Activated CD4-positive, alpha-beta memory T cell treated with anti-CD3 and anti-CD28 coated beads for 36 hours (primary cell): Measurements from ENCODE around the gene PEAR1. TPM values are rescaled to one million over a fixed set of nuclear protein-coding genes. Genes with fewer than 3 reads are reported as not detected.

Experiments used
- CTCF ChIA-PET: fragments of 350-600 bp; sonication (Branson Sonifier 250); formaldehyde crosslinking; loops from one replicate; lab custom pipeline; 2021; ENCODE audit warnings: antibody characterized with exemption, inconsistent platforms; lab: Charles Lee
- POLR2A ChIA-PET: fragments of 350-600 bp; sonication (Branson Sonifier 250); formaldehyde crosslinking; loops from one replicate; lab custom pipeline; 2021; ENCODE audit warnings: antibody characterized with exemption; lab: Charles Lee
- DNase-seq: peaks from one replicate; pipeline ENCODE4 v3.0.0-alpha.2; 2020
- H3K27ac Mint-ChIP-seq: one replicate; pipeline ENCODE4 v1.8.0; 2021; ENCODE audit warnings: mixed read lengths
- H3K27me3 Mint-ChIP-seq: one replicate; pipeline ENCODE4 v1.8.0; 2021; ENCODE audit warnings: mixed read lengths
- H3K36me3 Mint-ChIP-seq: one replicate; pipeline ENCODE4 v1.8.0; 2021; ENCODE audit warnings: mixed read lengths
- H3K4me1 Mint-ChIP-seq: one replicate; pipeline ENCODE4 v1.8.0; 2021; ENCODE audit warnings: low read depth, mixed read lengths
- H3K4me3 Mint-ChIP-seq: one replicate; pipeline ENCODE4 v1.8.0; 2021; ENCODE audit warnings: mild to moderate bottlenecking, mixed read lengths
- H3K9me3 Mint-ChIP-seq: one replicate; pipeline ENCODE4 v1.8.0; 2021; ENCODE audit warnings: mixed read lengths
- intact Hi-C: fragments of 100-400 bp; cut with micrococcal nuclease; formaldehyde crosslinking; loops from one replicate; pipeline ENCODE4 v1.15.1; 2023
- total RNA-seq, 2 experiments: library from RNA; stranded (reverse); gene quantifications; one replicate each; pipeline ENCODE4 v1.2.3, GENCODE V29; 2021

Gene PEAR1
- total RNA-seq, 2 experiments from 2014 or later = not detected

- H3K36me3 Mint-ChIP-seq = no peaks in the 10 kb centered on the region
- CTCF ChIA-PET = interaction anchor here (7.3 kb wide), 1 partner anchor 28 kb away, joined by 132 read pairs; the partner anchor contains the start of gene LRRC71
- H3K27ac Mint-ChIP-seq = no peak overlapping the region
- POLR2A ChIA-PET = no interaction called here
- no peak for DNase-seq
- H3K4me1 Mint-ChIP-seq = peaks cover 13% of the 10 kb centered on the region
- intact Hi-C loops = loop anchor here (10.0 kb wide), 1 partner anchor 211 kb away; no protein-coding TSS in a partner anchor
- no peak overlapping the region for H3K4me3 Mint-ChIP-seq
- no peaks in the 10 kb centered on the region for H3K9me3 Mint-ChIP-seq
- H3K27me3 Mint-ChIP-seq = peaks cover 51% of the 10 kb centered on the region
Measured at GRCh38 chr1:156895927-156896326, 2.4 kb downstream of the PEAR1 start.

GRCh38 chr1:156896490-156897033 lies 3.0 kb downstream of the PEAR1 start:
- intact Hi-C loops = loop anchor here (10.0 kb wide), 1 partner anchor 212 kb away; no protein-coding TSS in a partner anchor
- DNase-seq = no peak
- Mint-ChIP-seq H3K4me3 (no peak overlapping the region), H3K36me3 (no peaks in the 10 kb centered on the region), H3K27ac (no peak overlapping the region), H3K4me1 (peaks cover 13% of the 10 kb centered on the region), H3K9me3 (no peaks in the 10 kb centered on the region), H3K27me3 (peaks cover 45% of the 10 kb centered on the region)
- ChIA-PET POLR2A (no interaction called here), CTCF (interaction anchor here (0.8 to 0.9 kb wide), 2 partner anchors 17 to 31 kb away, joined by 3 read pairs; no protein-coding TSS in a partner anchor)

DNA sequence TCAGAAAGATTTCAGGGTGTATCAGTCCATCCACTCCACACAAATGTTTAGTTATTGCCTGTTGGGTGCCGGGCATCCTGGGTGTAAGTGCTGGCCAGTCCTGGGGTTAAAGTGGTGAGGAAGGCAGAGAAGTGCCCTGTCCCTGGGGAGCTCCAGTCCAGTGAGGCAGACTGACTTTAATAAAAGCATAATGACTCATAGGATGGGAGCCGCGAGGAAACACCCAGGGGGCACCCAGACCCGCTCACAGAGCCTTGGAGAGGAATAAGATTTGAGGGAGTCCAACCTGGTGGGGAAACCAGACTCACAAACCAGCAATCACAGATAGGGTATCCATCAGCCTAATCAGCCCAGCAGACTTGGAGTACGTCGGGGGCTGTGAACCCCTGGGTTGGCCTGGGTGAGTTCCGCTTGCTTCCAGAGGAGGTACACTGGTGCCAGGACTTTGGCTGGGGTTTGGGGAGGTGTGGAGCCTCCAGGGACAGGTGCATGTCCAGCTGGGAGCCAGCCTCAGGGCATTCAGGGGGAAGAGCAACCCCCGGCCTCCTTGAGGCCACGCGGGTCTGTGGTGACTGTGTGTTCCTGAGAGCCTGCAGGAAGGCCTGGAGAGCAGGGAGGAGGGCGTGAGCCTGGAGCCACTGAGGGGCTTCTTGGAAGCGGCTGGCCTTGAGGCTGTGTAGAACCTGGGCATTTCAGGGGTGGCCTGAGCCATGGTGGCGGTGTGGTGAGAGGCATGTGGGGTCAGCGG lies 3.7 kb downstream of the PEAR1 start:
- H3K4me1 Mint-ChIP-seq = peaks cover 6% of the 10 kb centered on the region
- no peak overlapping the region for H3K4me3 Mint-ChIP-seq
- intact Hi-C loops = loop anchor here (10.0 kb wide), 1 partner anchor 212 kb away; no protein-coding TSS in a partner anchor
- no peak overlapping the region for H3K27ac Mint-ChIP-seq
- H3K9me3 Mint-ChIP-seq = no peaks in the 10 kb centered on the region
- H3K27me3 Mint-ChIP-seq = peaks cover 41% of the 10 kb centered on the region
- ChIA-PET POLR2A (no interaction called here), CTCF (interaction anchor here (0.8 to 1.9 kb wide), 4 partner anchors 8 to 31 kb away, joined by 3 to 9 read pairs (median 3); no protein-coding TSS in a partner anchor)
- no peaks in the 10 kb centered on the region for H3K36me3 Mint-ChIP-seq
- no peak for DNase-seq

- H3K27ac Mint-ChIP-seq = no peak overlapping the region
- CTCF ChIA-PET = interaction anchor here (1.0 to 1.9 kb wide), 6 partner anchors 8 to 101 kb away, joined by 3 to 9 read pairs (median 4); no protein-coding TSS in a partner anchor
- H3K4me3 Mint-ChIP-seq = no peak overlapping the region
- H3K27me3 Mint-ChIP-seq = peaks cover 37% of the 10 kb centered on the region
- no peak for DNase-seq
- H3K9me3 Mint-ChIP-seq = no peaks in the 10 kb centered on the region
- intact Hi-C loops = loop anchor here (10.0 kb wide), 1 partner anchor 213 kb away; no protein-coding TSS in a partner anchor
- no peaks in the 10 kb centered on the region for H3K36me3 Mint-ChIP-seq
- POLR2A ChIA-PET = no interaction called here
- peaks cover 4% of the 10 kb centered on the region for H3K4me1 Mint-ChIP-seq
Measured at GRCh38 chr1:156898161-156898566, 4.6 kb downstream of the PEAR1 start.

DNA sequence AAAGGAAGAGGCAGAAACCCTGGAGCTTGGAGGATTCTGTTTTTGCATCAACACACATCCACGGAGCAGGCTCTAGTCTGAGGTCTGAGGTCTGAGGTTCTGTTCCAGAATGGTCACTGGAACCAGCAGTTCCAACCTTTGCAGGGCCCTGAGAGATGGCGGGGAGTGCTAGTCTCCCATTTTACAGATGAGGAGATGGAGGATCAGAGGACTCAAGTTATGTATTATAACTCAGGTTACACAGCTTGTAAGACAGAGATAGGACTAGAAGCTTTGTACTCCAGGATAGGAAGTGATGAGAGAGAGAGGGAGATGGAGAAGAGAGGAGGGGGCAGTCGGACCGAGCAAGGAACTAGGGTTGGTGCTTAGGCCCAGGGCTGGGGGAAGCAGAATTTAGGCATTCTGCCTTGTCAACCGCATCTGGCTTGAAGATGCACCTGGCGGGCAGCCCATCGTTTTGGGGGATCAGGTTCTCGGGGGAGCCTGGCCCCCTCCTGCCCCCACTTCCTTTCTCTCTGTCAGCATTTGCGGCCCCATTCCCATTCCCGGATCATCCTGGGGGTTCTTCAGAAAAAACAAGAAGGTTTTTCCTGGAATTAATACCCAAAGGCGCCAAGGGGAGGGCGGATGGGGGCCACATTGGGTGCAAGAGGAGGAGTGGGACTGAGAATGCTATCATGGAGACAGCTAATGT lies 5.6 kb downstream of the PEAR1 start:
- H3K36me3 Mint-ChIP-seq = no peaks in the 10 kb centered on the region
- POLR2A ChIA-PET = interaction anchor here (1.0 kb wide), 1 partner anchor 14 kb away, joined by 3 read pairs; no protein-coding TSS in a partner anchor
- H3K4me1 Mint-ChIP-seq = peaks cover 2% of the 10 kb centered on the region
- CTCF ChIA-PET = interaction anchor here (1.1 to 1.9 kb wide), 7 partner anchors 9 to 102 kb away, joined by 3 to 9 read pairs (median 3); no protein-coding TSS in a partner anchor
- no peak overlapping the region for H3K4me3 Mint-ChIP-seq
- H3K27ac Mint-ChIP-seq = no peak overlapping the region
- no peak for DNase-seq
- H3K27me3 Mint-ChIP-seq = peaks cover 32% of the 10 kb centered on the region
- H3K9me3 Mint-ChIP-seq = no peaks in the 10 kb centered on the region
- intact Hi-C loops = loop anchor here (10.0 kb wide), 1 partner anchor 214 kb away; no protein-coding TSS in a partner anchor

DNA sequence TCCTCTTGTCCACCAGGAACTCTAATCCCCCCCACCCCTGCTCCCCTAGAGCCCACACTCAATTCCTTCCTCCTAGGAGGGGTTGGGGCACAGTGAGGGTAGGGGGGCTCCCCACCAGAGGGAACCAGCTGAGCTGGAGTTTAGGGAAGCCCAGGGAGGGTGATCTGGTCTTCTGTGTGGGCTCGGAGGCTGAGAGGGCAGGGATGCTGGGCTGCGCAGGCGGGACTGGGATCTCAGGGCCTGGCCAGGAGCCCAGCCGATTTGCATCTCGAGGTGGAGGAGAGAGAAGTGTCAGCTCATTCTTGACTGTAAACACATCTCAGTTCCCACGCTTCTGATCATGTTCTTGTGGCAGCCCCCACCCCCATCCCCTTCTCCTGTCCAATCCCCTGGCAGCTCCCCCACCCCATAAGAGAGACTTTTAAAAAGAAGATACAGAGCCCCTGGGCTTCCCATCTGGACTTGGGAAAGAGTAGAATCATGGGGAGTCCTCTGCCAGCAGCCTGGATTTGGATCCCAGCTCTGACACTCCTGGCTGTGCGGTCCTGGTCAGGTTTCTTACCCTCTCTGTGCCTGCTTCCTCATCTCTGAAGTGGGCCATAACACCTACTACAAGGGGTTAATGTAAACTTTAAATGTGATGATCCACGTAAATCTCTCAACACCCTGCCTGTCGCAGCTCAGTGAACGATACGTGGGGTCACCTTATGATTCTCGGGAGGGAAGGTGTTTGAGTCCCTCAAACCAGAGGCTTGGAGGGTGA lies 6.6 kb downstream of the PEAR1 start:
- ChIA-PET CTCF (interaction anchor here (1.2 to 1.5 kb wide), 3 partner anchors 10 to 62 kb away, joined by 3 to 8 read pairs (median 3); no protein-coding TSS in a partner anchor), POLR2A (interaction anchor here (1.0 kb wide), 1 partner anchor 13 kb away, joined by 3 read pairs; no protein-coding TSS in a partner anchor)
- no peak for DNase-seq
- no peak overlapping the region for H3K27ac Mint-ChIP-seq
- no peaks in the 10 kb centered on the region for H3K9me3 Mint-ChIP-seq
- peaks cover 2% of the 10 kb centered on the region for H3K4me1 Mint-ChIP-seq
- no peaks in the 10 kb centered on the region for H3K36me3 Mint-ChIP-seq
- no peak overlapping the region for H3K4me3 Mint-ChIP-seq
- H3K27me3 Mint-ChIP-seq = peaks cover 26% of the 10 kb centered on the region
- intact Hi-C loops = loop anchor here (10.0 kb wide), 1 partner anchor 215 kb away; no protein-coding TSS in a partner anchor

DNA sequence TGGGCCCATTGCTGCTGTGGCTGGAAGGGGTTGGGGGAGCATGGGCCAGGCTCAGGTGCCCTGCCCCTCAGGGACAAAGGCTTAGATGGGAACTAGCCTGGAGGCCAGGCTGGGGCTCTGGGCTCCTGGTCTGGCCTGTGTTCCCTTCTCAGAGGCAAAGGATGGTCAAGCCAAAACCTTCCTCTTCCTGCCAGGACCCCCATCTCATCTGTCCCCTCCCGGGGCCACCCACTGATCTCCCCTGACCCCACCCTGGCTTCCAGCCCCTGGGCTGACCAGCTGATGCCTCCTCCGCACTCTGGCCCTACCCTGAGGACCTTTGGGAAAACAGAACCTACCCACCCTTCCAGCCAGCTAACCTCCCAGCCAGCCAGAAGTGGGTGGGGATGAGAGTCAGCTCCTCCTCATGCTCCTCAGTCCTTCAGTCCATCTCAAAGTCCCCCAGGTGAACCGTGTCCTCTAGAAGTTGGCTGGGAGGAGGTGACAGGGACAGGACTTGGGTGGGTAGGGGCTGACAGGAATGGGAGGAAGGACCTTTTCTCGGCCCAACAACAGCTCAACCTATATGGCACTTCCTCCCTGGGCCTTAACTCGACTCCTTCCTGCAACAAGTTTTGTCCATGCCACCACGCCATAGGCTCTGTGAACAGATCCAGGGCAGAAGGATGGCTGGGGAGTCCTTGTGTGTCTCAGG lies 7.5 kb downstream of the PEAR1 start:
- Mint-ChIP-seq H3K36me3 (no peaks in the 10 kb centered on the region), H3K27ac (no peak overlapping the region), H3K9me3 (no peaks in the 10 kb centered on the region), H3K4me1 (peaks cover 2% of the 10 kb centered on the region), H3K27me3 (peaks cover 24% of the 10 kb centered on the region), H3K4me3 (no peak overlapping the region)
- intact Hi-C loops = no loop called here
- no peak for DNase-seq
- CTCF ChIA-PET = interaction anchor here (0.7 to 1.3 kb wide), 2 partner anchors 11 to 27 kb away, joined by 3 to 8 read pairs; no protein-coding TSS in a partner anchor
- POLR2A ChIA-PET = no interaction called here

- intact Hi-C loops = no loop called here
- CTCF ChIA-PET = interaction anchor here (0.7 kb wide), 1 partner anchor 10 kb away, joined by 3 read pairs; no protein-coding TSS in a partner anchor
- H3K27me3 Mint-ChIP-seq = peaks cover 22% of the 10 kb centered on the region
- H3K4me3 Mint-ChIP-seq = no peak overlapping the region
- no peaks in the 10 kb centered on the region for H3K9me3 Mint-ChIP-seq
- H3K4me1 Mint-ChIP-seq = peaks cover 2% of the 10 kb centered on the region
- H3K27ac Mint-ChIP-seq = no peak overlapping the region
- DNase-seq = no peak
- POLR2A ChIA-PET = no interaction called here
- H3K36me3 Mint-ChIP-seq = no peaks in the 10 kb centered on the region
Measured at GRCh38 chr1:156901590-156901900, 8.0 kb downstream of the PEAR1 start.

DNA sequence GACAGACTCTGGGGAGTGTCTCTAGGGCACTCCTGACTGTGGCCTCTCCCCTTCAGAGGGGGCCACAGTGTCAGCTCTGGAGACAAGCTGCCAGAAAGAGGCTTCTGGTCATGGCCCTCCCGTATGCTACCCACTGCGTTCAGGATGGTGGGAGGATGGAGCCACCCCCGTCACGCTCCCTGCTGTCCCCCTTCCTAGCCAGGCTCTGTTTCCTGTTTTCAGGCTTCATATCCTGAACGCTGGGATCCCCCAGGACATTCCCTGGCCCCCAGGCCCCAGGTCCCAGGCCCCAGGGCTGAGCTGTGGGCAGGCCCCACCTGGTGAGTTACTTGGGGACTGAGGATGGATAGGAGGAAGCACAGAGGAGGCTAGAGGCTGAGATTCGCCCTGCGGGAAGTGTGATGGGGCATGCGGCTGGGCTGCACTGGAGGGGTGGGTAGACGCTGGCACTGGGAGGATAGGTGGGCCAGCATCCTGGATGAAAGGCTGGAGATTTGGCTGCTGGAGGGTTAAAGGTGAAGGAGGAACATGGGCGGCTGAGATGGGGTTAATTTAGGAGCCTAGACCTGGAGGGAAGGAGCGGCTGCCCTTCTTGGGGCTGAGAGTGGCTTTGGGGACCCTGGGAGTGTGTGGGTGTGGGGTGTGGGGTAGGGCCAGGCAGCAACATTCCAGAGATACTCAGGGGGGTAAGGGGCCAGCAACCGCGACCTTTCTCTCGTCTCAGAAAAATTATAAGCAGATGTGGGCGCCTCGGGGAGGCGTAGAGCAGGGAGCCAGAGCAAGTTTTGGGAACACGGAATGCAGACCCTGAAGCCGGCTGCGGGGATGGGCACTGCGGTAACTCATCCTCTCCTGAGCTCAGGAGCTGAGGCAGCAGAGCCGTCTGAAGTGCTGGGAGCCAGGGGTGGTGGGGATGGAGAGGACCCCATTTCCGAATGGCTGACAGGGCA lies 8.7 kb downstream of the PEAR1 start:
- H3K27ac Mint-ChIP-seq = no peak overlapping the region

More for the DNA sequence above, 8.7 kb downstream of the PEAR1 start:
- Mint-ChIP-seq H3K27me3 (peaks cover 21% of the 10 kb centered on the region), H3K4me3 (no peak overlapping the region), H3K9me3 (no peaks in the 10 kb centered on the region), H3K36me3 (no peaks in the 10 kb centered on the region), H3K4me1 (peaks cover 4% of the 10 kb centered on the region)
- ChIA-PET POLR2A (no interaction called here), CTCF (no interaction called here)
- no peak for DNase-seq
- intact Hi-C loops = no loop called here
